PC-3 (cell line): ENCODE measurements around the gene NGF.

ENCODE experiments used
- CTCF ChIP-seq: fragments of 300-600 bp; sonication (generic); conservative IDR thresholded peaks from 2 replicates; pipeline ENCODE4 v1.5.1; 2017; ENCODE audit warnings: antibody characterized with exemption, low read depth, mild to moderate bottlenecking, low read length
- EZH2 ChIP-seq: fragments of 300-600 bp; sonication (generic); IDR thresholded peaks from one replicate; pipeline ENCODE4 v1.6.1; 2017; ENCODE audit warnings: antibody characterized with exemption, mild to moderate bottlenecking, low read length; ENCODE audit not compliant: unreplicated experiment
- EZH2phosphoT487 ChIP-seq: fragments of 300-600 bp; sonication (generic); IDR thresholded peaks from 2 replicates; pipeline ENCODE4 v1.6.1; 2018; ENCODE audit warnings: mild to moderate bottlenecking, antibody characterized with exemption, low read length, borderline replicate concordance

- no peak for TF ChIP-seq EZH2phosphoT487
- no peak for TF ChIP-seq CTCF
- TF ChIP-seq EZH2: no peak
Measured at GRCh38 chr1:115319706-115320105, 18.3 kb downstream of the NGF start.
